SK-N-SH treated with all-trans-retinoic acid at 6 μM for 48 hours (cell line): ENCODE measurements around the gene DPY19L3.

Experiments
- ARNTL ChIP-seq: fragments of 450-650 bp; formaldehyde crosslinking; IDR thresholded peaks from 2 replicates; pipeline ENCODE4 v1.5.0; 2020; ENCODE audit warnings: low read depth, mild to moderate bottlenecking, moderate library complexity, borderline replicate concordance
- CSDC2 ChIP-seq: fragments of 250-450 bp; sonication (Bioruptor Pico); IDR thresholded peaks from 2 replicates; pipeline ENCODE4 v1.5.0; 2020; ENCODE audit warnings: mild to moderate bottlenecking, moderate library complexity
- GLIS3 ChIP-seq: fragments of 250-450 bp; sonication (Bioruptor Pico); IDR thresholded peaks from 2 replicates; pipeline ENCODE4 v1.5.0; 2020; ENCODE audit warnings: mild to moderate bottlenecking, moderate library complexity
- PPARA ChIP-seq: fragments of 250-450 bp; sonication (Bioruptor Pico); IDR thresholded peaks from 2 replicates; pipeline ENCODE4 v1.5.0; 2020; ENCODE audit warnings: mild to moderate bottlenecking, borderline replicate concordance
- RARB ChIP-seq: fragments of 250-450 bp; sonication (Bioruptor Pico); IDR thresholded peaks from 2 replicates; pipeline ENCODE4 v1.8.0; 2021; ENCODE audit warnings: mild to moderate bottlenecking, moderate library complexity
- TF ChIP-seq, protein P1 (sequence below): fragments of 250-450 bp; sonication (Bioruptor Pico); IDR thresholded peaks from 2 replicates; pipeline ENCODE4 v1.8.0; 2020; ENCODE audit warnings: mild to moderate bottlenecking, moderate library complexity, borderline replicate concordance

GRCh38 chr19:32396046-32396652 is 9.4 kb upstream of the DPY19L3 start:
- TF ChIP-seq, protein P1, sequence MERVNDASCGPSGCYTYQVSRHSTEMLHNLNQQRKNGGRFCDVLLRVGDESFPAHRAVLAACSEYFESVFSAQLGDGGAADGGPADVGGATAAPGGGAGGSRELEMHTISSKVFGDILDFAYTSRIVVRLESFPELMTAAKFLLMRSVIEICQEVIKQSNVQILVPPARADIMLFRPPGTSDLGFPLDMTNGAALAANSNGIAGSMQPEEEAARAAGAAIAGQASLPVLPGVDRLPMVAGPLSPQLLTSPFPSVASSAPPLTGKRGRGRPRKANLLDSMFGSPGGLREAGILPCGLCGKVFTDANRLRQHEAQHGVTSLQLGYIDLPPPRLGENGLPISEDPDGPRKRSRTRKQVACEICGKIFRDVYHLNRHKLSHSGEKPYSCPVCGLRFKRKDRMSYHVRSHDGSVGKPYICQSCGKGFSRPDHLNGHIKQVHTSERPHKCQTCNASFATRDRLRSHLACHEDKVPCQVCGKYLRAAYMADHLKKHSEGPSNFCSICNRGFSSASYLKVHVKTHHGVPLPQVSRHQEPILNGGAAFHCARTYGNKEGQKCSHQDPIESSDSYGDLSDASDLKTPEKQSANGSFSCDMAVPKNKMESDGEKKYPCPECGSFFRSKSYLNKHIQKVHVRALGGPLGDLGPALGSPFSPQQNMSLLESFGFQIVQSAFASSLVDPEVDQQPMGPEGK (CRISPR knock-in tag): no peak
- TF ChIP-seq PPARA (CRISPR knock-in tag) (no peak), CSDC2 (CRISPR knock-in tag) (no peak), ARNTL (no peak), RARB (CRISPR knock-in tag) (no peak), GLIS3 (CRISPR knock-in tag) (no peak)
